Stimulated activated CD8-positive, alpha-beta memory T cell treated with anti-CD3 and anti-CD28 coated beads, Interleukin-12 subunit alpha, Interleukin-12 subunit beta, amount 100 ng/mL, for 4 hours (primary cell): Measurements from ENCODE around the gene GLG1.
"Not testable (repeated sequence)": the region's sequence is repeated elsewhere in the genome, so short reads cannot be mapped to it uniquely, and the experiment has no call there.

Experiments
- DNase-seq: peaks from one replicate; pipeline ENCODE4 v3.0.0-alpha.2; 2020; ENCODE audit warnings: low read depth

The GLG1 gene

GRCh38 chr16:74407362-74407705 lies 199.6 kb downstream of the GLG1 start:
- DNase-seq: not testable (repeated sequence)

- not testable (repeated sequence) for DNase-seq
These were observed 200.1 kb downstream of the GLG1 start for GRCh38 chr16:74406600-74407361.

- not testable (repeated sequence) for DNase-seq
These were observed 202.6 kb downstream of the GLG1 start for GRCh38 chr16:74404148-74404933.

DNA sequence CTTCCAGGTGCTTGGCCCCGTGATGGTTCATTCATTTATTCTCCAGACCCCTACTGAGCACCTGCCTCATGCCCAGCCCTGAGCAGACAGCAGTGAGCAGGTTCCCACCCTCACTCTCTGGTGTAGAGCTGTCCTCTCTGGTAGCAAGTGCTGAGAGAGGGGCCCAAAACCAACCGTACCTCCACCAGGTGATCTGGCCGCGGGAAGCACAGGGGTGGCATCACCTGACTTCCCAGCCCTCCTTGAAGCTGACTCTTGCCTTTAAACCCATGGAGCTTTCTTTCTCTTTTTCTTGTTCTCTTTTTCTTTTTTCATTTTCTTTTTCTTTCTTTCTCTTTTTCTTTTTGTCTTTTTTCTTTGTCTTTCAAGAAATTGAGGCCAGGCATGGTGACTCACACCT lies 206.7 kb downstream of the GLG1 start:
- not testable (repeated sequence) for DNase-seq

- DNase-seq: not testable (repeated sequence)
These were observed 208.6 kb downstream of the GLG1 start for GRCh38 chr16:74398212-74398895.
